MM.1S (cell line): ENCODE results near the gene MIA2.

ENCODE experiments used
- DNase-seq: peaks from one replicate; pipeline ENCODE4 v3.0.0-alpha.2; 2015
- H2AFZ ChIP-seq: fragments of 300-600 bp; sonication (generic); 2 replicates; pipeline ENCODE4 v1.6.0; 2016; ENCODE audit warnings: antibody characterized with exemption, low read length
- H3F3A ChIP-seq: fragments of 300-600 bp; sonication (generic); 2 replicates; pipeline ENCODE4 v1.6.1; 2016; ENCODE audit warnings: mild to moderate bottlenecking, antibody characterized with exemption, low read length, moderate library complexity, mixed read lengths; ENCODE audit not compliant: insufficient read depth
- H3K27ac ChIP-seq: fragments of 300-600 bp; sonication (generic); 2 replicates; pipeline ENCODE4 v1.5.1; 2016; ENCODE audit warnings: mild to moderate bottlenecking, low read length
- H3K27me3 ChIP-seq: fragments of 300-600 bp; sonication (generic); replicated peaks from 2 replicates; pipeline ENCODE4 v1.6.0; 2016; ENCODE audit warnings: low read length; ENCODE audit not compliant: insufficient read depth
- H3K36me3 ChIP-seq: fragments of 300-600 bp; sonication (generic); replicated peaks from 2 replicates; pipeline ENCODE4 v1.6.1; 2016; ENCODE audit warnings: mild to moderate bottlenecking, low read length, mixed read lengths; ENCODE audit not compliant: insufficient read depth
- H3K4me1 ChIP-seq: fragments of 300-600 bp; sonication (generic); 2 replicates; pipeline ENCODE4 v1.6.1; 2016; ENCODE audit warnings: low read length, mixed read lengths
- H3K4me2 ChIP-seq: fragments of 300-600 bp; sonication (generic); 2 replicates; pipeline ENCODE4 v1.6.0; 2016; ENCODE audit warnings: low read depth, low read length
- H3K4me3 ChIP-seq: fragments of 300-600 bp; sonication (generic); 2 replicates; pipeline ENCODE4 v1.5.1; 2016; ENCODE audit warnings: low read length, mixed read lengths
- H3K79me2 ChIP-seq: fragments of 300-600 bp; sonication (generic); 2 replicates; pipeline ENCODE4 v1.6.1; 2016; ENCODE audit warnings: mixed run types, low read length, mixed read lengths
- H3K9ac ChIP-seq: fragments of 300-600 bp; sonication (generic); 2 replicates; pipeline ENCODE4 v1.6.1; 2016; ENCODE audit warnings: low read length, mixed read lengths
- H3K9me2 ChIP-seq: fragments of 300-600 bp; sonication (generic); replicated peaks from 2 replicates; pipeline ENCODE4 v1.6.1; 2016; ENCODE audit warnings: mild to moderate bottlenecking, low read length, mixed read lengths; ENCODE audit not compliant: insufficient read depth
- H3K9me3 ChIP-seq: fragments of 300-600 bp; sonication (generic); replicated peaks from 2 replicates; pipeline ENCODE4 v1.6.1; 2016; ENCODE audit warnings: mild to moderate bottlenecking, low read length, mixed read lengths; ENCODE audit not compliant: insufficient read depth
- H4K20me1 ChIP-seq: fragments of 300-600 bp; sonication (generic); 2 replicates; pipeline ENCODE4 v1.6.1; 2016; ENCODE audit warnings: mild to moderate bottlenecking, low read length, moderate library complexity, mixed read lengths; ENCODE audit not compliant: insufficient read depth
- CTCF ChIP-seq: fragments of 300-600 bp; sonication (generic); IDR thresholded peaks from 2 replicates; pipeline ENCODE4 v1.5.1; 2016; ENCODE audit warnings: antibody characterized with exemption, low read length, mixed read lengths
- EZH2 ChIP-seq: fragments of 300-600 bp; sonication (generic); optimal IDR thresholded peaks from 2 replicates; pipeline ENCODE3; 2017; ENCODE audit warnings: low read depth, mild to moderate bottlenecking, antibody characterized with exemption, low read length, mixed read lengths
- EZH2phosphoT487 ChIP-seq: fragments of 300-600 bp; sonication (generic); IDR thresholded peaks from 2 replicates; pipeline ENCODE4 v1.6.1; 2018; ENCODE audit warnings: antibody characterized with exemption, low read length

The MIA2 gene

GRCh38 chr14:39342768-39343167 lies 109.1 kb downstream of the MIA2 start:
- H3K4me2 ChIP-seq, result no peak overlapping the region
- no peaks in the 10 kb centered on the region for H4K20me1 ChIP-seq
- no peaks in the 10 kb centered on the region for H3F3A ChIP-seq
- no peaks in the 10 kb centered on the region for H3K9me2 ChIP-seq
- H3K4me1 ChIP-seq, result no peaks in the 10 kb centered on the region
- H2AFZ ChIP-seq, result no peak overlapping the region
- no peak overlapping the region for H3K4me3 ChIP-seq
- H3K79me2 ChIP-seq, result no peaks in the 10 kb centered on the region
- no peaks in the 10 kb centered on the region for H3K27me3 ChIP-seq
- no peak for DNase-seq
- H3K9me3 ChIP-seq, result no peaks in the 10 kb centered on the region
- H3K9ac ChIP-seq, result no peak overlapping the region
- TF ChIP-seq EZH2 (no peak), EZH2phosphoT487 (no peak), CTCF (no peak)
- no peak overlapping the region for H3K27ac ChIP-seq
- no peaks in the 10 kb centered on the region for H3K36me3 ChIP-seq

- Histone ChIP-seq H4K20me1 (no peaks in the 10 kb centered on the region), H3K27me3 (no peaks in the 10 kb centered on the region), H2AFZ (no peak overlapping the region), H3K4me1 (no peaks in the 10 kb centered on the region), H3K79me2 (no peaks in the 10 kb centered on the region), H3K27ac (no peak overlapping the region), H3K9me3 (no peaks in the 10 kb centered on the region), H3K4me3 (no peak overlapping the region), H3K36me3 (no peaks in the 10 kb centered on the region), H3K9ac (no peak overlapping the region), H3F3A (no peaks in the 10 kb centered on the region), H3K9me2 (no peaks in the 10 kb centered on the region), H3K4me2 (no peak overlapping the region)
- no peak for DNase-seq
- TF ChIP-seq EZH2phosphoT487 (no peak), EZH2 (no peak), CTCF (no peak)
Measured at GRCh38 chr14:39343614-39344013, 109.9 kb downstream of the MIA2 start.

GRCh38 chr14:39350866-39351265 lies 117.2 kb downstream of the MIA2 start:
- Histone ChIP-seq H4K20me1 (no peaks in the 10 kb centered on the region), H3K9me3 (no peaks in the 10 kb centered on the region), H3K9me2 (no peaks in the 10 kb centered on the region), H3K9ac (no peak overlapping the region), H3F3A (no peaks in the 10 kb centered on the region), H3K79me2 (no peaks in the 10 kb centered on the region), H3K27ac (no peak overlapping the region), H3K4me2 (no peak overlapping the region), H3K27me3 (no peaks in the 10 kb centered on the region), H3K36me3 (no peaks in the 10 kb centered on the region), H2AFZ (no peak overlapping the region), H3K4me1 (no peaks in the 10 kb centered on the region), H3K4me3 (no peak overlapping the region)
- no peak for DNase-seq
- TF ChIP-seq EZH2 (no peak), CTCF (no peak), EZH2phosphoT487 (no peak)
